ENCODE results near the gene PI4KA.

The PI4KA gene

GRCh38 chr22:20786536-20786979, 72.1 kb downstream of the PI4KA start:
- H3K4me3 ChIP-seq (ENCODE audit: low read depth, low read length), result no peak overlapping the region
- no peak for TF ChIP-seq POLR2A (IDR thresholded peaks at IDR 0.05; ENCODE audit: extremely low read depth, insufficient read length)
- no peak for TF ChIP-seq CTCF (IDR thresholded peaks at IDR 0.05; ENCODE audit: low read depth, low read length)
- no peak for TF ChIP-seq MAX (IDR thresholded peaks at IDR 0.05; ENCODE audit: low read depth, low read length)
- TF ChIP-seq MYC (IDR thresholded peaks at IDR 0.05; ENCODE audit: low read depth, low read length), result no peak
- DNase-seq (ENCODE audit: low read depth), result no peak

GRCh38 chr22:20786048-20786447, 72.6 kb downstream of the PI4KA start:
- no peak for TF ChIP-seq CTCF (IDR thresholded peaks at IDR 0.05; ENCODE audit: low read depth, low read length)
- TF ChIP-seq MAX (IDR thresholded peaks at IDR 0.05; ENCODE audit: low read depth, low read length), result no peak
- no peak for TF ChIP-seq MYC (IDR thresholded peaks at IDR 0.05; ENCODE audit: low read depth, low read length)
- no peak for TF ChIP-seq POLR2A (IDR thresholded peaks at IDR 0.05; ENCODE audit: extremely low read depth, insufficient read length)
- DNase-seq (ENCODE audit: low read depth), result no peak
- H3K4me3 ChIP-seq (ENCODE audit: low read depth, low read length), result no peak overlapping the region

GRCh38 chr22:20785415-20785814, 73.2 kb downstream of the PI4KA start:
- TF ChIP-seq POLR2A (IDR thresholded peaks at IDR 0.05; ENCODE audit: extremely low read depth, insufficient read length), result no peak
- TF ChIP-seq MAX (IDR thresholded peaks at IDR 0.05; ENCODE audit: low read depth, low read length), result no peak
- no peak for TF ChIP-seq CTCF (IDR thresholded peaks at IDR 0.05; ENCODE audit: low read depth, low read length)
- TF ChIP-seq MYC (IDR thresholded peaks at IDR 0.05; ENCODE audit: low read depth, low read length), result no peak
- no peak overlapping the region for H3K4me3 ChIP-seq (ENCODE audit: low read depth, low read length)
- no peak for DNase-seq (ENCODE audit: low read depth)

- DNase-seq (ENCODE audit: low read depth), result peak; percentile 77
- TF ChIP-seq MYC (IDR thresholded peaks at IDR 0.05; ENCODE audit: low read depth, low read length) (no peak), CTCF (IDR thresholded peaks at IDR 0.05; ENCODE audit: low read depth, low read length) (peak; percentile 84)
- no peak overlapping the region for H3K4me3 ChIP-seq (ENCODE audit: low read depth, low read length)
These were observed 74.5 kb downstream of the PI4KA start for GRCh38 chr22:20783844-20784723.

GRCh38 chr22:20783300-20783673, 75.3 kb downstream of the PI4KA start:
- TF ChIP-seq MAX (IDR thresholded peaks at IDR 0.05; ENCODE audit: low read depth, low read length), result no peak
- no peak for TF ChIP-seq CTCF (IDR thresholded peaks at IDR 0.05; ENCODE audit: low read depth, low read length)
- no peak overlapping the region for H3K4me3 ChIP-seq (ENCODE audit: low read depth, low read length)

More at GRCh38 chr22:20783300-20783673, 75.3 kb downstream of the PI4KA start:
- no peak for DNase-seq (ENCODE audit: low read depth)

Measured in NB4 (cell line).